ENCODE measurements around the gene RELA.

The RELA gene

GRCh38 chr11:65633390-65634108 lies 29.2 kb downstream of the RELA start:
- no peak for DNase-seq (ENCODE audit: low spot score)

GRCh38 chr11:65630215-65630614 lies 32.5 kb downstream of the RELA start:
- DNase-seq (ENCODE audit: low spot score) = no peak

GRCh38 chr11:65629579-65629978 lies 33.1 kb downstream of the RELA start:
- no peak for DNase-seq (ENCODE audit: low spot score)

GRCh38 chr11:65627202-65627601 lies 35.5 kb downstream of the RELA start:
- no peak for DNase-seq (ENCODE audit: low spot score)

- peak; percentile 67 for DNase-seq (ENCODE audit: low spot score)
Observed at GRCh38 chr11:65625628-65626342, 36.9 kb downstream of the RELA start.

GRCh38 chr11:65624931-65625627 lies 37.6 kb downstream of the RELA start:
- DNase-seq (ENCODE audit: low spot score) = no peak

- DNase-seq (ENCODE audit: low spot score) = no peak
Observed at GRCh38 chr11:65623852-65624616, 38.7 kb downstream of the RELA start.

- DNase-seq (ENCODE audit: low spot score) = no peak
Observed at GRCh38 chr11:65623177-65623576, 39.5 kb downstream of the RELA start.

- DNase-seq (ENCODE audit: low spot score) = no peak
Observed at GRCh38 chr11:65622011-65622410, 40.7 kb downstream of the RELA start.

GRCh38 chr11:65621460-65621859 lies 41.3 kb downstream of the RELA start:
- no peak for DNase-seq (ENCODE audit: low spot score)

- no peak for DNase-seq (ENCODE audit: low spot score)
Observed at GRCh38 chr11:65620666-65621065, 42.0 kb downstream of the RELA start.

GRCh38 chr11:65619281-65619928 lies 43.3 kb downstream of the RELA start:
- DNase-seq (ENCODE audit: low spot score) = no peak

GRCh38 chr11:65618763-65619162 lies 44.0 kb downstream of the RELA start:
- DNase-seq (ENCODE audit: low spot score) = no peak

GRCh38 chr11:65617990-65618751 lies 44.5 kb downstream of the RELA start:
- no peak for DNase-seq (ENCODE audit: low spot score)

- no peak for DNase-seq (ENCODE audit: low spot score)
Observed at GRCh38 chr11:65617136-65617850, 45.4 kb downstream of the RELA start.

- peak; percentile 19 for DNase-seq (ENCODE audit: low spot score)
Observed at GRCh38 chr11:65616575-65617001, 46.1 kb downstream of the RELA start.

- DNase-seq (ENCODE audit: low spot score) = no peak
Observed at GRCh38 chr11:65615950-65616574, 46.7 kb downstream of the RELA start.

GRCh38 chr11:65615229-65615949 lies 47.3 kb downstream of the RELA start, which contains the start of gene PCNX3:
Gene PCNX3 (plus strand): TSS chr11:65615776. CDS start chr11:65616312, 536 bp downstream.
- DNase-seq (ENCODE audit: low spot score) = peak; percentile 100

Measured in pons (tissue), 1 donor.